ENCODE data around the gene HAPLN1.

DNA sequence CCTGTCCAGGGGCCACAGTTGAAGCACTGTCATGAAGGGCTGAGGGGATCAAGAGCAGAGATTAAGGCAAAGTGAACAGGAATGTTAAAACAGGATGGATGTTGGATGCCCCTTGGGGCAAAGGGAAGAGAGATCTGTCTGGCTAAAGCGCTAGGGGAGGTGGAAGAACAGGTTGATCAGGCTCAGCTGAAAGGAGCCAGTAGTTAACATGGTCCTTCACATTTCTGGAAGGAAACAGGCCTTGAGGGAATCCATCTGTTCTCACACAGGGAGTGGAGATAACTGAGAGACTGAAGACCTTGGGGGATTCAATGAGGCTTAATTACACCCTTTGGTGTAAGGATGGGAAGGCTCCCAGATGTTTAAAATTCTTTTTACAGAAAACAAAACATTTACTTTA, 5.8 kb downstream of the HAPLN1 start:
- TF ChIP-seq ZNF654 (tag by site-specific recombination; IDR thresholded peaks at IDR 0.05; ENCODE audit: low read depth): no peak
- TF ChIP-seq, protein P1, sequence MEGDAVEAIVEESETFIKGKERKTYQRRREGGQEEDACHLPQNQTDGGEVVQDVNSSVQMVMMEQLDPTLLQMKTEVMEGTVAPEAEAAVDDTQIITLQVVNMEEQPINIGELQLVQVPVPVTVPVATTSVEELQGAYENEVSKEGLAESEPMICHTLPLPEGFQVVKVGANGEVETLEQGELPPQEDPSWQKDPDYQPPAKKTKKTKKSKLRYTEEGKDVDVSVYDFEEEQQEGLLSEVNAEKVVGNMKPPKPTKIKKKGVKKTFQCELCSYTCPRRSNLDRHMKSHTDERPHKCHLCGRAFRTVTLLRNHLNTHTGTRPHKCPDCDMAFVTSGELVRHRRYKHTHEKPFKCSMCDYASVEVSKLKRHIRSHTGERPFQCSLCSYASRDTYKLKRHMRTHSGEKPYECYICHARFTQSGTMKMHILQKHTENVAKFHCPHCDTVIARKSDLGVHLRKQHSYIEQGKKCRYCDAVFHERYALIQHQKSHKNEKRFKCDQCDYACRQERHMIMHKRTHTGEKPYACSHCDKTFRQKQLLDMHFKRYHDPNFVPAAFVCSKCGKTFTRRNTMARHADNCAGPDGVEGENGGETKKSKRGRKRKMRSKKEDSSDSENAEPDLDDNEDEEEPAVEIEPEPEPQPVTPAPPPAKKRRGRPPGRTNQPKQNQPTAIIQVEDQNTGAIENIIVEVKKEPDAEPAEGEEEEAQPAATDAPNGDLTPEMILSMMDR (tag by site-specific recombination; IDR thresholded peaks at IDR 0.05): no peak

Data from HEK293 (cell line).